MG63 (cell line): ENCODE measurements around the gene PPIC. TPM values are rescaled to one million over a fixed set of nuclear protein-coding genes. Genes with fewer than 3 reads are reported as not detected.
"Not testable (repeated sequence)": the region's sequence is repeated elsewhere in the genome, so short reads cannot be mapped to it uniquely, and the experiment has no call there.

ENCODE experiments used
- DNase-seq: peaks from one replicate; pipeline ENCODE4 v3.0.0-alpha.2; 2020
- H3K27me3 ChIP-seq: fragments of 250-450 bp; sonication (Bioruptor Pico); 2 replicates; pipeline ENCODE4 v1.5.1; 2020; ENCODE audit warnings: mild to moderate bottlenecking, moderate library complexity
- H3K36me3 ChIP-seq: fragments of 250-450 bp; sonication (Bioruptor Pico); 2 replicates; pipeline ENCODE4 v1.5.1; 2020; ENCODE audit warnings: mild to moderate bottlenecking, moderate library complexity
- H3K4me3 ChIP-seq: fragments of 250-450 bp; sonication (Bioruptor Pico); 2 replicates; pipeline ENCODE4 v1.5.1; 2020; ENCODE audit warnings: mild to moderate bottlenecking, moderate library complexity
- H3K9me3 ChIP-seq: fragments of 250-450 bp; sonication (Bioruptor Pico); 2 replicates; pipeline ENCODE4 v1.5.1; 2020; ENCODE audit warnings: mild to moderate bottlenecking, moderate library complexity
- total RNA-seq: library from RNA; depleted of rRNA; stranded (reverse); fragments of >200 nt; shearing (Covaris generic); gene quantifications from 2 replicates; pipeline ENCODE4 v1.2.3, GENCODE V29; 2014; ENCODE audit warnings: low replicate concordance; rRNA removed

Gene PPIC
- total RNA-seq, 1 experiment from 2014 or later = 30.6 TPM

GRCh38 chr5:122978644-122979297 is 57.8 kb downstream of the PPIC start:
- Histone ChIP-seq H3K27me3 (no peaks in the 10 kb centered on the region), H3K9me3 (no peaks in the 10 kb centered on the region), H3K36me3 (no peaks in the 10 kb centered on the region), H3K4me3 (no peak overlapping the region)
- DNase-seq = no peak

GRCh38 chr5:122978068-122978467 is 58.5 kb downstream of the PPIC start:
- DNase-seq = no peak
- H3K36me3 ChIP-seq = no peaks in the 10 kb centered on the region
- no peaks in the 10 kb centered on the region for H3K9me3 ChIP-seq
- no peaks in the 10 kb centered on the region for H3K27me3 ChIP-seq
- H3K4me3 ChIP-seq = no peak overlapping the region

- Histone ChIP-seq H3K9me3 (no peaks in the 10 kb centered on the region), H3K4me3 (no peak overlapping the region), H3K27me3 (no peaks in the 10 kb centered on the region), H3K36me3 (no peaks in the 10 kb centered on the region)
- DNase-seq = no peak
These were observed 59.2 kb downstream of the PPIC start for GRCh38 chr5:122977319-122977718.

- H3K27me3 ChIP-seq = not testable (repeated sequence)
These were observed 62.3 kb downstream of the PPIC start for GRCh38 chr5:122974251-122974650.

GRCh38 chr5:122973759-122974158 is 62.8 kb downstream of the PPIC start:
- not testable (repeated sequence) for H3K27me3 ChIP-seq, H3K36me3 ChIP-seq, H3K4me3 ChIP-seq, H3K9me3 ChIP-seq, DNase-seq

More at GRCh38 chr5:122974251-122974650, 62.3 kb downstream of the PPIC start:
- H3K4me3 ChIP-seq, H3K36me3 ChIP-seq, DNase-seq, H3K9me3 ChIP-seq: not testable (repeated sequence)

Other genes with a start within 250 kb of the PPIC start
- gene SNX24, start 191.1 kb downstream of the PPIC start, total RNA-seq = 21.8 and 27.3 TPM in 2 replicates
- gene PRDM6, start 52.5 kb upstream of the PPIC start, total RNA-seq = 0.13 and 0.32 TPM in 2 replicates